ENCODE results near the gene KRTAP4-11.
"Not testable (repeated sequence)": the region's sequence is repeated elsewhere in the genome, so short reads cannot be mapped to it uniquely, and the experiment has no call there.

Gene KRTAP4-11

GRCh38 chr17:41117846-41118386, at the start of gene KRTAP4-11:
Gene KRTAP4-11, minus strand, starts transcription at chr17:41118373. Its CDS starts 58 bp downstream, at chr17:41118315.
- not testable (repeated sequence) for DNase-seq

GRCh38 chr17:41167561-41167960, 49.4 kb upstream of the KRTAP4-11 start:
- no peak for DNase-seq

- DNase-seq, result no peak
These were observed 45.7 kb upstream of the KRTAP4-11 start for GRCh38 chr17:41163828-41164227.

- DNase-seq, result no peak
These were observed 42.5 kb upstream of the KRTAP4-11 start, which contains the start of gene KRTAP4-4 for GRCh38 chr17:41160648-41161047. Gene KRTAP4-4, minus strand, starts transcription at chr17:41160748. Its CDS starts 57 bp downstream, at chr17:41160691.

GRCh38 chr17:41160190-41160589, 42.0 kb upstream of the KRTAP4-11 start:
- DNase-seq, result not testable (repeated sequence)

GRCh38 chr17:41153856-41154255, 35.7 kb upstream of the KRTAP4-11 start:
- DNase-seq, result no peak

GRCh38 chr17:41151525-41151924, 33.4 kb upstream of the KRTAP4-11 start:
- no peak for DNase-seq

GRCh38 chr17:41150026-41150425, 31.9 kb upstream of the KRTAP4-11 start:
- no peak for DNase-seq

- no peak for DNase-seq
These were observed 31.4 kb upstream of the KRTAP4-11 start, which contains the start of gene KRTAP4-5 for GRCh38 chr17:41149652-41149985. Gene KRTAP4-5, minus strand, starts transcription at chr17:41149825. Its CDS starts 58 bp downstream, at chr17:41149767.

- not testable (repeated sequence) for DNase-seq
These were observed 30.9 kb upstream of the KRTAP4-11 start for GRCh38 chr17:41148971-41149651.

- no peak for DNase-seq
These were observed 29.5 kb upstream of the KRTAP4-11 start for GRCh38 chr17:41147531-41148204.

- DNase-seq, result no peak
These were observed 27.1 kb upstream of the KRTAP4-11 start for GRCh38 chr17:41145261-41145660.

- DNase-seq, result no peak
These were observed 26.7 kb upstream of the KRTAP4-11 start for GRCh38 chr17:41144846-41145245.

GRCh38 chr17:41141361-41141760, 23.2 kb upstream of the KRTAP4-11 start:
- DNase-seq, result no peak

- DNase-seq, result no peak
These were observed 22.4 kb upstream of the KRTAP4-11 start, which contains the start of gene KRTAP4-6 for GRCh38 chr17:41140360-41141131. Gene KRTAP4-6, minus strand, starts transcription at chr17:41140544. Its CDS starts 57 bp downstream, at chr17:41140487.

- DNase-seq, result not testable (repeated sequence)
These were observed 21.7 kb upstream of the KRTAP4-11 start for GRCh38 chr17:41139865-41140264.

GRCh38 chr17:41133880-41134735, 15.9 kb upstream of the KRTAP4-11 start:
- no peak for DNase-seq

- DNase-seq, result no peak
These were observed 13.8 kb upstream of the KRTAP4-11 start for GRCh38 chr17:41131979-41132378.

- DNase-seq, result no peak
These were observed 9.2 kb upstream of the KRTAP4-11 start for GRCh38 chr17:41127371-41127770.

GRCh38 chr17:41126412-41126811, 8.2 kb upstream of the KRTAP4-11 start:
- DNase-seq, result no peak

- DNase-seq, result no peak
These were observed 6.9 kb upstream of the KRTAP4-11 start for GRCh38 chr17:41125064-41125463.

- DNase-seq, result not testable (repeated sequence)
These were observed 5.8 kb upstream of the KRTAP4-11 start, which contains the start of gene KRTAP4-12 for GRCh38 chr17:41123991-41124371. Gene KRTAP4-12, minus strand, starts transcription at chr17:41124182. Its CDS starts 60 bp downstream, at chr17:41124122.
